ENCODE data around the gene SIVA1. TPM values are rescaled to one million over a fixed set of nuclear protein-coding genes. Genes with fewer than 3 reads are reported as not detected.
"Not testable (repeated sequence)": the region's sequence is repeated elsewhere in the genome, so short reads cannot be mapped to it uniquely, and the experiment has no call there.

The SIVA1 gene
- total RNA-seq, 1 experiment from 2014 or later = 249 TPM

GRCh38 chr14:104725772-104726548 is 27.0 kb upstream of the SIVA1 start:
- no peak overlapping the region for H3K4me3 ChIP-seq (ENCODE audit: insufficient read depth, low read depth, low read length)
- no peak for DNase-seq
- no peaks in the 10 kb centered on the region for H3K36me3 ChIP-seq (replicated peaks; ENCODE audit: control insufficient read depth, insufficient read depth, low read length)
- H3K27me3 ChIP-seq (ENCODE audit: control insufficient read depth, insufficient read depth, low read length) = 0 out of 2 replicates have a peak, but pooled peaks cover 2% of the 10 kb centered on the region

- 0 out of 2 replicates have a peak, but pooled peaks cover 2% of the 10 kb centered on the region for H3K27me3 ChIP-seq (ENCODE audit: control insufficient read depth, insufficient read depth, low read length)
- no peak for DNase-seq
- no peaks in the 10 kb centered on the region for H3K36me3 ChIP-seq (replicated peaks; ENCODE audit: control insufficient read depth, insufficient read depth, low read length)
- no peak overlapping the region for H3K4me3 ChIP-seq (ENCODE audit: insufficient read depth, low read depth, low read length)
These were observed 26.1 kb upstream of the SIVA1 start for GRCh38 chr14:104726600-104727451.

GRCh38 chr14:104728631-104729030 is 24.3 kb upstream of the SIVA1 start:
- no peaks in the 10 kb centered on the region for H3K36me3 ChIP-seq (replicated peaks; ENCODE audit: control insufficient read depth, insufficient read depth, low read length)
- no peak for DNase-seq
- 0 out of 2 replicates have a peak, but pooled peaks cover 2% of the 10 kb centered on the region for H3K27me3 ChIP-seq (ENCODE audit: control insufficient read depth, insufficient read depth, low read length)
- H3K4me3 ChIP-seq (ENCODE audit: insufficient read depth, low read depth, low read length) = no peak overlapping the region

DNA sequence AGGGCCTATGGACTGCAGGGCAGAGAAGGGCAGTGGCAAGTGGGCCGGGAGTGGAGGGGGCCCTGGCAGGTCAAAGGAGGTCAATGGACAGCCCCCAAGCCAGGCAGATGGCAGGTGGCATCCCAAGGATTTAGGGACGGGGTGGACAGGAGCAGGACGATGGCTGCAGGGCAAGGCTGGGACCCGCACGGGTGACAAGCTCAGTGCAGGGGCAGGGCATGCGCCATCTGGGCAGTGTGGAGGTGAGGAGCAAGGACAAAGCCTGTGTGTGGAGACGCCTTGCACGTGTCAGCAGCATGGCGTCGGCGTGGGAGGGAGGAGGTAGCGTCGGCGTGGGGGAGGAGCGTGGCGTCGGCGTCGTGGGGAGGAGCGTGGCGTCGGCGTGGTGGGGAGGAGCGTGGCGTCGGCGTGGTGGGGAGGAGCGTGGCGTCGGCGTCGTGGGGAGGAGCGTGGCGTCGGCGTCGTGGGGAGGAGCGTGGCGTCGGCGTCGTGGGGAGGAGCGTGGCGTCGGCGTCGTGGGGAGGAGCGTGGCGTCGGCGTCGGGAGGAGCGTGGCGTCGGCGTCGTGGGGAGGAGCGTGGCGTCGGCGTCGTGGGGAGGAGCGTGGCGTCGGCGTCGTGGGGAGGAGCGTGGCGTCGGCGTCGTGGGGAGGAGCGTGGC is 23.6 kb upstream of the SIVA1 start:
- not testable (repeated sequence) for DNase-seq; H3K36me3 ChIP-seq (replicated peaks; ENCODE audit: control insufficient read depth, insufficient read depth, low read length); H3K27me3 ChIP-seq (ENCODE audit: control insufficient read depth, insufficient read depth, low read length); H3K4me3 ChIP-seq (ENCODE audit: insufficient read depth, low read depth, low read length)

DNA sequence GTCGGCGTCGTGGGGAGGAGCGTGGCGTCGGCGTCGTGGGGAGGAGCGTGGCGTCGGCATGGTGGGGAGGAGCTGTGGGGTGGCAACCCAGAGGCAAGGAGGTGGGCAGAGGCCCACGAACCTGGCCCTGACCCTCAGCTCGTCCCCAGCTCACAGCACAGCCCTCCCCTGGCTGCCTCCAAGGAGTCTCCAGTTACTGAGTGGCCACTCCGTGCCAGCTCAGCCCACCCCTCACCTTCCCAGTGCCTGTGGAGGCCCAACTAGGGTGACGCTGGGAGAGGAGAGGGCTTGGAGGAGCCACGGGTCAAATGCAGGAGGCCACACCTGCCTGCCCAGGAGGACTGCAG is 23.1 kb upstream of the SIVA1 start:
- no peak for DNase-seq

GRCh38 chr14:104730487-104730886 is 22.5 kb upstream of the SIVA1 start:
- H3K27me3 ChIP-seq (ENCODE audit: control insufficient read depth, insufficient read depth, low read length) = no peaks in the 10 kb centered on the region
- H3K36me3 ChIP-seq (replicated peaks; ENCODE audit: control insufficient read depth, insufficient read depth, low read length) = no peaks in the 10 kb centered on the region
- DNase-seq = no peak
- no peak overlapping the region for H3K4me3 ChIP-seq (ENCODE audit: insufficient read depth, low read depth, low read length)

More for the DNA sequence above, 23.1 kb upstream of the SIVA1 start:
- H3K4me3 ChIP-seq (ENCODE audit: insufficient read depth, low read depth, low read length) = no peak overlapping the region
- no peaks in the 10 kb centered on the region for H3K36me3 ChIP-seq (replicated peaks; ENCODE audit: control insufficient read depth, insufficient read depth, low read length)
- no peaks in the 10 kb centered on the region for H3K27me3 ChIP-seq (ENCODE audit: control insufficient read depth, insufficient read depth, low read length)

GRCh38 chr14:104731320-104732294 is 21.3 kb upstream of the SIVA1 start:
- Histone ChIP-seq H3K4me3 (ENCODE audit: insufficient read depth, low read depth, low read length) (no peak overlapping the region), H3K27me3 (ENCODE audit: control insufficient read depth, insufficient read depth, low read length) (no peaks in the 10 kb centered on the region), H3K36me3 (replicated peaks; ENCODE audit: control insufficient read depth, insufficient read depth, low read length) (no peaks in the 10 kb centered on the region)
- peak; percentile 94 for DNase-seq

DNA sequence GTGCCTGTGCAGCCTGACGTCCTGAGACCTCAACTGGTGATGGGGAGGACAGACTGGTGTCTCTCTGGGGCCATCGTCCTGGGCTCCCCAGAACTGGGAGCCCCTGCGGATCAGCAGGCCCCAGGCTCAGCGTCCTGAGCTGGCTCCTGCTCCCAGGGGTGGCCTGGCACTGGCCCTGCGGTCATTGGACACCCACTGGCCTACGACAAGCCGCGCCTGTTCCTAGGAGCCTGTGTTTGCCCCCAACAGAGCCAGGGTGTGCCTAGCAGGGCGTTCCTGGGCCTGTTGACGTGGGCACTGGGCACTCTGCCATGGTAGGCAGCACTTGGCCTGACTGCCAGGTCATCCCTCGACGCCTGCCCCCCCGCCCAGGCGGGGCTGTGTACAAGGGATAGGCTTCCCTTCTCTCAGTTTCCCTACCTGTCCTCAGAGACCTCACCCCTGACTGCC is 20.6 kb upstream of the SIVA1 start:
- Histone ChIP-seq H3K27me3 (ENCODE audit: control insufficient read depth, insufficient read depth, low read length) (no peaks in the 10 kb centered on the region), H3K4me3 (ENCODE audit: insufficient read depth, low read depth, low read length) (no peak overlapping the region), H3K36me3 (replicated peaks; ENCODE audit: control insufficient read depth, insufficient read depth, low read length) (no peaks in the 10 kb centered on the region)
- DNase-seq = no peak

DNA sequence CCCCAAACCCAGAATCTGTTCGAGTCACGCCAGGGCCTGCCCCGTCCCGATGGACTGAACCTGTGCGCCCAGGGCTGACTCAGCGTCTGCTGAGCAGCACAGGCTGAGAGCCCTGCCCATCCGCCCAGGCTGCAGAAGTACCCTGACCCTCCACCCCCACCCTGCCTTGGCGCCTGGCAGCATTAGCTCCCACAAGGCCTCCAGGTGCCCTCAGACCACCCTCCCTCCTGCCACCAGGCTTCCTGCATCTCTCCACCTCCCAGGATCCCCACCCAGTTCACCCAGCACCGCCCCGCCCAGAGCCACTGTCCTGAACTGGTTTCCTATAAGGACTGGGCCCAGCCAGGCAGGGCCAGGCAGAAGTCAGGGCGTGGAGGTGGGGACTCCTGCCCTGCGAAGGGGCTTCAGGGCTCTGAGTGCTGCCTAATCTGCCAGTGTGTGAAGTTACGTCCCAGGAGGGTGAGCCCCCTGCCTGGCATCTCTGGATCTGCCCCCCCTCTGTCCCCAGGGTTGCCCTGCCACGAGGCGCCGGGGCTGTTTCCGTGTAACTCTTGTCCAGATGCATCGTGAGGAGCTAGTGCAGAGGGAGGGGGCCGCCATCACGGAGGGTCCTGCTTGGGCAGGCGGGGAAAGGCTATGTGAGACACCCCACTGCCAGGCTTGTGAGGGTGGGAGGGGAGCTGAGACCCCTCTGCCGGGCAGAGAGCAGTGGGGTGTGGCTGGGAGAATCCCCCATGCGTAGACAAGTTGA is 19.8 kb upstream of the SIVA1 start:
- H3K27me3 ChIP-seq (ENCODE audit: control insufficient read depth, insufficient read depth, low read length) = no peaks in the 10 kb centered on the region
- DNase-seq = peak; percentile 63
- H3K4me3 ChIP-seq (ENCODE audit: insufficient read depth, low read depth, low read length) = no peak overlapping the region
- H3K36me3 ChIP-seq (replicated peaks; ENCODE audit: control insufficient read depth, insufficient read depth, low read length) = no peaks in the 10 kb centered on the region

DNA sequence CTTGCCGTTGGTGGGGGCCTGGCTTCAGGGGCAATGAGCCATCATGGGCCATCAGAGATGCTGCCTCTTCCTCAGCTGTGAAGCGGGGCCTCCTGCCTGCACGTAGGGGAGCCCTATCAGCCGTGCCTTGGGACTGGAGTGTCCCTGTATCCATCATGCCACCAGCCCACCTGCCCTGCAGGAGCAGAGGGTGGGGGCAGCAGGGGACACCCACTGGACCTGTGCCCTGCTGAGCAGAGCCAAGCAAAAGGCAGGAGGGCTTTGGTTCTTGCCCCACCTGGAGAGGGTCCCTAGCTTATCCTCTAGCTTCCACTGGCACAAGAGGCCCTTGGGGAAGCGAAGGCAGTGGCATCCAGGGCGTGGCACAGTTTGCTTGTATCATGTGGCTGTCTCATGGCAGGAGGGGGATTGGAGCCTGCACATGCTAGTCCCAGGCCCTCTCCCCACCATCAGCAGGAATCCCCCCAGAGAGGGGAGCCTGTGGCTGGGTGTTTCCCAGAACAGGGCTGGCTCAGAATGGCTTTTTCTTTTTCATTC is 18.8 kb upstream of the SIVA1 start:
- Histone ChIP-seq H3K27me3 (ENCODE audit: control insufficient read depth, insufficient read depth, low read length) (no peaks in the 10 kb centered on the region), H3K36me3 (replicated peaks; ENCODE audit: control insufficient read depth, insufficient read depth, low read length) (no peaks in the 10 kb centered on the region), H3K4me3 (ENCODE audit: insufficient read depth, low read depth, low read length) (no peak overlapping the region)
- DNase-seq = peak; percentile 54

GRCh38 chr14:104734601-104734990 is 18.4 kb upstream of the SIVA1 start:
- no peak for DNase-seq
- no peak overlapping the region for H3K4me3 ChIP-seq (ENCODE audit: insufficient read depth, low read depth, low read length)

DNA sequence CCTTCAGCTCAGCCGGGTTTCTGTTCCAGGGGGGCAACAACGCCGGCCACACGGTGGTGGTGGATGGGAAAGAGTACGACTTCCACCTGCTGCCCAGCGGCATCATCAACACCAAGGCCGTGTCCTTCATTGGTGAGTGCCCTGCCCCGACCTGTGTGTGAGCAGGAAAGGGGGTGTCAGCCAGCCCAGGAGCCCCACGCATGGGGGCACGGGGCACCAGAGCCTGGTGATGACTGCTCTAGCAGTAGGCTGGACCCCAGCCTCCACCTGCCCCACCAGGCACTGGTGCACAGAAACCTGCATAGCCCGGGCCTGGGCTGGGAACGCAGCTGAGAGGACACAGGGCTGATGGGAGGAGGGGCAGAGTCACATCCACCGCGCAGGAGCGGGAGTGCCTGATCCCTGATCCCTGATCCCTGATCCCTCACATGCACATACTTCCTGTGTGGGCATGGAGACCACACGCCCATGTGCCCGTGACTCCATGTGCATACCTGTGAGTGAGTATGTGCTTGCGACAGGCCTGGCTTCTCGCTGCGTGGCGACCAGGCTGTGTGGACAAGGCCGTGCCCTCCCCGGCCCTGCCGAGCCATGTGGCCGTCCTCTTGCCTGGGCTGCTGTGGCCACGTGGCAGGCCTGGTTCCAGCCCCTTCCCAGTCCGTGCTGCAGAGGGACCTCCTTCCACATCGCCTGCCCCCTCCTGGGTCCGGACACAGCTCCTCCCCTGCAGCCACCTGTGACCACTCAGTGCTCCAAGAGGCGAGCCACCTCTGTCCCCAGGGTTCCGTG is 17.8 kb upstream of the SIVA1 start:
- peak; percentile 67 for DNase-seq

More at GRCh38 chr14:104734601-104734990, 18.4 kb upstream of the SIVA1 start:
- no peaks in the 10 kb centered on the region for H3K36me3 ChIP-seq (replicated peaks; ENCODE audit: control insufficient read depth, insufficient read depth, low read length)
- no peaks in the 10 kb centered on the region for H3K27me3 ChIP-seq (ENCODE audit: control insufficient read depth, insufficient read depth, low read length)

More for the DNA sequence above, 17.8 kb upstream of the SIVA1 start:
- peaks cover 3% of the 10 kb centered on the region for H3K36me3 ChIP-seq (replicated peaks; ENCODE audit: control insufficient read depth, insufficient read depth, low read length)
- H3K4me3 ChIP-seq (ENCODE audit: insufficient read depth, low read depth, low read length) = no peak overlapping the region
- H3K27me3 ChIP-seq (ENCODE audit: control insufficient read depth, insufficient read depth, low read length) = no peaks in the 10 kb centered on the region

Measured in H7 (cell line).